Cardiac muscle cell (in vitro differentiated cells and primary cell): Measurements from ENCODE around the gene KIRREL3. TPM values are rescaled to one million over a fixed set of nuclear protein-coding genes. Genes with fewer than 3 reads are reported as not detected.

ENCODE experiments used
- DNase-seq, 2 donors: peaks; one replicate each; pipeline versions ENCODE4 v3.0.0 to v3.0.0-alpha.2; 2010 to 2017; ENCODE audit warnings: low read depth in 1 of 2, low spot score in 1 of 2
- H3K27ac ChIP-seq: fragments of 200-600 bp; sonication (generic); 2 replicates; pipeline ENCODE4 v1.5.1; 2016
- H3K27me3 ChIP-seq: fragments of 200-600 bp; sonication (generic); 2 replicates; pipeline ENCODE4 v1.6.0; 2016; ENCODE audit warnings: control low read depth
- H3K36me3 ChIP-seq: fragments of 200-600 bp; sonication (generic); 2 replicates; pipeline ENCODE4 v1.5.1; 2016; ENCODE audit warnings: control low read depth
- H3K4me1 ChIP-seq: fragments of 200-600 bp; sonication (generic); 2 replicates; pipeline ENCODE4 v1.8.1; 2017; ENCODE audit warnings: low read depth, mild to moderate bottlenecking, mixed run types
- H3K4me3 ChIP-seq: fragments of 200-600 bp; sonication (generic); 2 replicates; pipeline ENCODE4 v1.5.1; 2016; ENCODE audit warnings: mild to moderate bottlenecking
- H3K9me3 ChIP-seq: fragments of 200-600 bp; sonication (generic); 2 replicates; pipeline ENCODE4 v1.5.1; 2017; ENCODE audit warnings: low read depth, mild to moderate bottlenecking, control low read depth
- CTCF ChIP-seq: IDR thresholded peaks from 2 replicates; pipeline ENCODE4 v1.5.1; 2012; ENCODE audit warnings: low read depth, mild to moderate bottlenecking, low read length
- polyA plus RNA-seq: library from polyadenylated mRNA; unstranded; fragments of >200 nt; fragmentation: Nextera tagmentation; extraction: Ambion mirVana; gene quantifications from 2 replicates; pipeline ENCODE4 v1.2.1, GENCODE V29; 2016
- total RNA-seq: library from RNA; depleted of rRNA; stranded (reverse); fragments of >200 nt; gene quantifications from 2 replicates; pipeline ENCODE4 v1.2.3, GENCODE V29; 2016

The KIRREL3 gene
- total and polyA plus RNA-seq, 2 experiments from 2014 or later = 0.12 to 0.89 TPM

GRCh38 chr11:126700768-126701519, 299.6 kb downstream of the KIRREL3 start:
- no peak overlapping the region for H3K27ac ChIP-seq
- no peak for DNase-seq
- H3K36me3 ChIP-seq = no peaks in the 10 kb centered on the region
- no peak overlapping the region for H3K4me3 ChIP-seq
- no peak for TF ChIP-seq CTCF
- peaks cover 14% of the 10 kb centered on the region for H3K27me3 ChIP-seq
- no peaks in the 10 kb centered on the region for H3K9me3 ChIP-seq
- no peaks in the 10 kb centered on the region for H3K4me1 ChIP-seq

GRCh38 chr11:126698576-126698975, 302.0 kb downstream of the KIRREL3 start:
- H3K27ac ChIP-seq = no peak overlapping the region
- peaks cover 14% of the 10 kb centered on the region for H3K27me3 ChIP-seq
- H3K4me3 ChIP-seq = no peak overlapping the region
- no peaks in the 10 kb centered on the region for H3K36me3 ChIP-seq
- no peaks in the 10 kb centered on the region for H3K4me1 ChIP-seq
- no peak for TF ChIP-seq CTCF
- no peak for DNase-seq
- no peaks in the 10 kb centered on the region for H3K9me3 ChIP-seq

- no peak overlapping the region for H3K4me3 ChIP-seq
- H3K27ac ChIP-seq = no peak overlapping the region
- no peak for DNase-seq
- no peaks in the 10 kb centered on the region for H3K36me3 ChIP-seq
- H3K27me3 ChIP-seq = peaks cover 14% of the 10 kb centered on the region
- no peaks in the 10 kb centered on the region for H3K4me1 ChIP-seq
- TF ChIP-seq CTCF = no peak
- H3K9me3 ChIP-seq = no peaks in the 10 kb centered on the region
Measured at GRCh38 chr11:126697936-126698335, 302.6 kb downstream of the KIRREL3 start.

- TF ChIP-seq CTCF = no peak
- Histone ChIP-seq H3K9me3 (no peaks in the 10 kb centered on the region), H3K36me3 (no peaks in the 10 kb centered on the region), H3K27me3 (peaks cover 14% of the 10 kb centered on the region), H3K4me3 (no peak overlapping the region), H3K27ac (no peak overlapping the region), H3K4me1 (no peaks in the 10 kb centered on the region)
- DNase-seq = no peak
Measured at GRCh38 chr11:126696982-126697381, 303.6 kb downstream of the KIRREL3 start.

GRCh38 chr11:126695293-126695692, 305.3 kb downstream of the KIRREL3 start:
- Histone ChIP-seq H3K27ac (no peak overlapping the region), H3K4me1 (no peaks in the 10 kb centered on the region), H3K27me3 (peaks cover 14% of the 10 kb centered on the region), H3K9me3 (no peaks in the 10 kb centered on the region), H3K4me3 (no peak overlapping the region), H3K36me3 (no peaks in the 10 kb centered on the region)
- DNase-seq = no peak
- TF ChIP-seq CTCF = no peak
